Keratinocyte (primary cell): ENCODE measurements around the gene C1orf87. TPM values are rescaled to one million over a fixed set of nuclear protein-coding genes. Genes with fewer than 3 reads are reported as not detected.

Source experiments
- DNase-seq: peaks from one replicate; pipeline ENCODE4 v3.0.0-alpha.2; 2011; ENCODE audit warnings: low read depth, missing footprints, low spot score
- FAIRE-seq: peaks from 2 replicates; lab custom pipeline; 2011; peaks lifted over from hg19 to GRCh38; lab: Jason Lieb, UNC
- H2AFZ ChIP-seq: 2 replicates; pipeline ENCODE4 v1.6.0; 2012; ENCODE audit warnings: low read length, control low read depth, inconsistent platforms; ENCODE audit not compliant: control insufficient read depth
- H3K27ac ChIP-seq: 2 replicates; pipeline ENCODE4 v1.5.1; 2011; ENCODE audit warnings: low read length; ENCODE audit not compliant: control insufficient read depth, insufficient read depth
- H3K27me3 ChIP-seq: 3 replicates; pipeline ENCODE4 v1.6.0; 2011; ENCODE audit warnings: low read length; ENCODE audit not compliant: control insufficient read depth, insufficient read depth; ENCODE audit errors: extremely low read depth
- H3K36me3 ChIP-seq, 2 experiments: 2 replicates in 1 of 2; 3 replicates in 1 of 2; pipeline ENCODE4 v1.5.1; 2011; ENCODE audit warnings: low read length in 2 of 2, mild to moderate bottlenecking in 1 of 2; ENCODE audit not compliant: control insufficient read depth in 2 of 2, insufficient read depth in 2 of 2; ENCODE audit errors: extremely low read depth in 1 of 2
- H3K4me1 ChIP-seq: 3 replicates; pipeline ENCODE4 v1.5.1; 2011; ENCODE audit warnings: low read length; ENCODE audit not compliant: control insufficient read depth, insufficient read depth; ENCODE audit errors: extremely low read depth
- H3K4me2 ChIP-seq: 3 replicates; pipeline ENCODE4 v1.6.0; 2011; ENCODE audit warnings: low read depth, low read length; ENCODE audit not compliant: control insufficient read depth, insufficient read depth; ENCODE audit errors: extremely low read depth
- H3K4me3 ChIP-seq, 3 experiments: fragments of 200-600 bp in 1 of 3; sonication (generic) in 1 of 3; 2 replicates in 2 of 3; 3 replicates in 1 of 3; pipeline ENCODE4 v1.5.1; 2011 to 2016; ENCODE audit warnings: low read length in 3 of 3, mild to moderate bottlenecking in 3 of 3, control low read depth in 2 of 3, inconsistent platforms in 1 of 3, low read depth in 1 of 3, mixed read lengths in 1 of 3, mixed run types in 1 of 3, moderate library complexity in 1 of 3; ENCODE audit not compliant: control insufficient read depth in 2 of 3, insufficient read depth in 2 of 3; ENCODE audit errors: extremely low read depth in 1 of 3
- H3K79me2 ChIP-seq: 2 replicates; pipeline ENCODE4 v1.6.0; 2012; ENCODE audit warnings: low read length; ENCODE audit not compliant: control insufficient read depth, insufficient read depth
- H3K9ac ChIP-seq: 3 replicates; pipeline ENCODE4 v1.6.0; 2011; ENCODE audit warnings: low read length; ENCODE audit not compliant: control insufficient read depth, insufficient read depth; ENCODE audit errors: extremely low read depth
- H3K9me1 ChIP-seq: 3 replicates; pipeline ENCODE4 v1.6.0; 2011; ENCODE audit warnings: low read length; ENCODE audit not compliant: control insufficient read depth, insufficient read depth; ENCODE audit errors: extremely low read depth
- H3K9me3 ChIP-seq: 2 replicates; pipeline ENCODE4 v1.5.1; 2012; ENCODE audit warnings: low read depth, low read length; ENCODE audit not compliant: control insufficient read depth
- H4K20me1 ChIP-seq: 3 replicates; pipeline ENCODE4 v1.6.0; 2011; ENCODE audit warnings: low read length; ENCODE audit not compliant: control insufficient read depth, insufficient read depth; ENCODE audit errors: extremely low read depth
- CTCF ChIP-seq, 3 experiments: IDR thresholded peaks in 1 of 3; conservative IDR thresholded peaks in 1 of 3; optimal IDR thresholded peaks in 1 of 3; 2 replicates in 2 of 3; 3 replicates in 1 of 3; pipeline versions ENCODE3 to v1.5.1; 2011; ENCODE audit warnings: low read length in 3 of 3, mild to moderate bottlenecking in 3 of 3, moderate library complexity in 2 of 3, control low read depth in 1 of 3, inconsistent platforms in 1 of 3; ENCODE audit not compliant: insufficient read depth in 2 of 3; ENCODE audit errors: extremely low read depth in 1 of 3
- EZH2 ChIP-seq: IDR thresholded peaks from one replicate; pipeline ENCODE4 v1.6.1; 2012; ENCODE audit warnings: inconsistent platforms, mild to moderate bottlenecking, low read length, moderate library complexity
- dilution Hi-C: fragments of 300-500 bp; cut with MboI; formaldehyde crosslinking; loops from one replicate; pipeline ENCODE4 v1.7.0; 2020; ENCODE audit warnings: low sequenced_read_pairs; ENCODE audit not compliant: extremely low pct_ligation_motif_present
- polyA plus RNA-seq, 5 experiments: library from polyadenylated mRNA; depleted of rRNA in 3 of 5; stranded (reverse) in 3 of 5; stranded (forward) in 1 of 5; unstranded in 1 of 5; fragments of >200 nt; gene quantifications; 1 replicate in 1 of 5; 2 replicates in 3 of 5; 3 replicates in 1 of 5; pipeline versions ENCODE4 v1.2.1 to v1.2.3, GENCODE V29; 2011 to 2012; ENCODE audit warnings: missing spikeins in 2 of 5, low read depth in 1 of 5, low replicate concordance in 1 of 5

C1orf87 gene
- polyA plus RNA-seq, 1 donor (not counting 4 experiments of a cell fraction or from before 2014, with no cell fraction given) = not detected

GRCh38 chr1:60010690-60011089, 62.9 kb downstream of the C1orf87 start:
- no peak for FAIRE-seq
- no peaks in the 10 kb centered on the region for H3K9me3 ChIP-seq
- H4K20me1 ChIP-seq = no peaks in the 10 kb centered on the region
- DNase-seq = no peak
- H3K4me2 ChIP-seq = no peak overlapping the region
- no peak overlapping the region for H3K9ac ChIP-seq
- H3K79me2 ChIP-seq = no peaks in the 10 kb centered on the region
- H3K27me3 ChIP-seq = no peaks in the 10 kb centered on the region
- no peaks in the 10 kb centered on the region for H3K4me1 ChIP-seq
- H3K9me1 ChIP-seq = no peaks in the 10 kb centered on the region
- H2AFZ ChIP-seq = no peak overlapping the region
- dilution Hi-C loops = no loop called here
- H3K27ac ChIP-seq = no peak overlapping the region
- TF ChIP-seq EZH2 (no peak), CTCF (optimal IDR thresholded peaks at IDR 0.05 in 1 of 3, IDR thresholded peaks at IDR 0.05 in 1 of 3, conservative IDR thresholded peaks at IDR 0.05 in 1 of 3; ENCODE audit: extremely low read depth in 1 of 3, insufficient read depth in 2 of 3, low read length in 3 of 3) (no peak)
- H3K36me3 ChIP-seq = no peaks in the 10 kb centered on the region
- H3K4me3 ChIP-seq = no peak overlapping the region

GRCh38 chr1:60008500-60008899, 65.1 kb downstream of the C1orf87 start:
- no peaks in the 10 kb centered on the region for H3K4me1 ChIP-seq
- H3K27ac ChIP-seq = no peak overlapping the region
- no peak for DNase-seq
- no peaks in the 10 kb centered on the region for H4K20me1 ChIP-seq
- H3K4me2 ChIP-seq = no peak overlapping the region
- no peaks in the 10 kb centered on the region for H3K27me3 ChIP-seq
- no peak for FAIRE-seq
- no peaks in the 10 kb centered on the region for H3K9me1 ChIP-seq
- H3K36me3 ChIP-seq = no peaks in the 10 kb centered on the region
- dilution Hi-C loops = no loop called here
- TF ChIP-seq EZH2 = no peak
- no peak for TF ChIP-seq CTCF (optimal IDR thresholded peaks at IDR 0.05 in 1 of 3, IDR thresholded peaks at IDR 0.05 in 1 of 3, conservative IDR thresholded peaks at IDR 0.05 in 1 of 3; ENCODE audit: extremely low read depth in 1 of 3, insufficient read depth in 2 of 3, low read length in 3 of 3)
- H2AFZ ChIP-seq = no peak overlapping the region
- H3K4me3 ChIP-seq = no peak overlapping the region
- no peaks in the 10 kb centered on the region for H3K9me3 ChIP-seq
- H3K9ac ChIP-seq = no peak overlapping the region
- no peaks in the 10 kb centered on the region for H3K79me2 ChIP-seq
